IPS-18a (cell line): ENCODE results near the gene PLS3.
"Not testable (repeated sequence)": the region's sequence is repeated elsewhere in the genome, so short reads cannot be mapped to it uniquely, and the experiment has no call there.

Experiments used
- H3K27ac ChIP-seq: one replicate; pipeline ENCODE4 v1.5.1; 2013; ENCODE audit warnings: low read length
- H3K27me3 ChIP-seq: one replicate; pipeline ENCODE4 v1.6.1; 2013; ENCODE audit warnings: mild to moderate bottlenecking, low read length; ENCODE audit not compliant: control insufficient read depth, insufficient read depth
- H3K36me3 ChIP-seq: one replicate; pipeline ENCODE4 v1.6.1; 2013; ENCODE audit warnings: low read depth, low read length; ENCODE audit not compliant: control insufficient read depth
- H3K4me1 ChIP-seq: one replicate; pipeline ENCODE4 v1.6.1; 2013; ENCODE audit warnings: low read depth, low read length; ENCODE audit not compliant: control insufficient read depth
- H3K4me3 ChIP-seq: one replicate; pipeline ENCODE4 v1.5.1; 2013; ENCODE audit warnings: low read length
- H3K9ac ChIP-seq: one replicate; pipeline ENCODE4 v1.6.1; 2013; ENCODE audit warnings: mild to moderate bottlenecking, low read length, moderate library complexity
- H3K9me3 ChIP-seq: one replicate; pipeline ENCODE4 v1.6.1; 2013; ENCODE audit warnings: low read depth, low read length; ENCODE audit not compliant: control insufficient read depth

The PLS3 gene

GRCh38 chrX:115624916-115625315, 63.9 kb downstream of the PLS3 start:
- Histone ChIP-seq H3K4me3 (no peak overlapping the region), H3K4me1 (peaks cover 13% of the 10 kb centered on the region), H3K27me3 (no peaks in the 10 kb centered on the region), H3K9me3 (no peaks in the 10 kb centered on the region), H3K36me3 (peaks cover 14% of the 10 kb centered on the region), H3K27ac (no peak overlapping the region), H3K9ac (no peak overlapping the region)

GRCh38 chrX:115625572-115626301, 64.8 kb downstream of the PLS3 start:
- Histone ChIP-seq H3K27ac (peak overlapping the region; percentile 18), H3K4me1 (peaks cover 13% of the 10 kb centered on the region), H3K9me3 (no peaks in the 10 kb centered on the region), H3K36me3 (peaks cover 19% of the 10 kb centered on the region), H3K27me3 (no peaks in the 10 kb centered on the region), H3K4me3 (no peak overlapping the region), H3K9ac (no peak overlapping the region)

GRCh38 chrX:115630204-115630603, 69.2 kb downstream of the PLS3 start:
- H3K9me3 ChIP-seq = no peaks in the 10 kb centered on the region
- H3K27me3 ChIP-seq = no peaks in the 10 kb centered on the region
- no peak overlapping the region for H3K9ac ChIP-seq
- peaks cover 32% of the 10 kb centered on the region for H3K36me3 ChIP-seq
- H3K27ac ChIP-seq = no peak overlapping the region
- H3K4me3 ChIP-seq = no peak overlapping the region
- peaks cover 8% of the 10 kb centered on the region for H3K4me1 ChIP-seq

- no peak overlapping the region for H3K9ac ChIP-seq
- no peak overlapping the region for H3K4me3 ChIP-seq
- no peaks in the 10 kb centered on the region for H3K4me1 ChIP-seq
- H3K27me3 ChIP-seq = no peaks in the 10 kb centered on the region
- no peaks in the 10 kb centered on the region for H3K9me3 ChIP-seq
- H3K36me3 ChIP-seq = peaks cover 40% of the 10 kb centered on the region
- H3K27ac ChIP-seq = no peak overlapping the region
Observed at GRCh38 chrX:115632455-115632854, 71.5 kb downstream of the PLS3 start.

- H3K9ac ChIP-seq, H3K4me3 ChIP-seq, H3K27ac ChIP-seq, H3K4me1 ChIP-seq, H3K9me3 ChIP-seq, H3K27me3 ChIP-seq: not testable (repeated sequence)
- peaks cover 44% of the 10 kb centered on the region for H3K36me3 ChIP-seq
Observed at GRCh38 chrX:115633397-115633796, 72.4 kb downstream of the PLS3 start.

- no peak overlapping the region for H3K9ac ChIP-seq
- H3K36me3 ChIP-seq = peaks cover 43% of the 10 kb centered on the region
Observed at GRCh38 chrX:115639334-115639880, 78.4 kb downstream of the PLS3 start.

GRCh38 chrX:115642311-115642710, 81.3 kb downstream of the PLS3 start:
- H3K9ac ChIP-seq = no peak overlapping the region
- H3K27me3 ChIP-seq = no peaks in the 10 kb centered on the region
- peaks cover 21% of the 10 kb centered on the region for H3K4me1 ChIP-seq
- no peak overlapping the region for H3K27ac ChIP-seq
- no peaks in the 10 kb centered on the region for H3K9me3 ChIP-seq
- H3K36me3 ChIP-seq = peaks cover 51% of the 10 kb centered on the region
- H3K4me3 ChIP-seq = no peak overlapping the region

More at GRCh38 chrX:115639334-115639880, 78.4 kb downstream of the PLS3 start:
- Histone ChIP-seq H3K4me1 (peaks cover 21% of the 10 kb centered on the region), H3K9me3 (no peaks in the 10 kb centered on the region), H3K27ac (peak overlapping the region; percentile 21), H3K27me3 (no peaks in the 10 kb centered on the region), H3K4me3 (peak overlapping the region; percentile 20)

GRCh38 chrX:115642895-115643530, 82.0 kb downstream of the PLS3 start:
- no peaks in the 10 kb centered on the region for H3K9me3 ChIP-seq
- H3K36me3 ChIP-seq = peaks cover 51% of the 10 kb centered on the region
- no peaks in the 10 kb centered on the region for H3K27me3 ChIP-seq
- peaks cover 21% of the 10 kb centered on the region for H3K4me1 ChIP-seq
- no peak overlapping the region for H3K9ac ChIP-seq
- no peak overlapping the region for H3K27ac ChIP-seq
- H3K4me3 ChIP-seq = no peak overlapping the region

- H3K9me3 ChIP-seq, H3K27me3 ChIP-seq, H3K4me3 ChIP-seq, H3K27ac ChIP-seq, H3K9ac ChIP-seq: not testable (repeated sequence)
- peaks cover 20% of the 10 kb centered on the region for H3K4me1 ChIP-seq
- peaks cover 62% of the 10 kb centered on the region for H3K36me3 ChIP-seq
Observed at GRCh38 chrX:115644397-115644796, 83.4 kb downstream of the PLS3 start.

GRCh38 chrX:115649461-115650063, 88.6 kb downstream of the PLS3 start:
- peak overlapping the region; percentile 73 for H3K9ac ChIP-seq

GRCh38 chrX:115650449-115650848, 89.5 kb downstream of the PLS3 start:
- Histone ChIP-seq H3K9ac (peak overlapping the region; percentile 73), H3K36me3 (peaks cover 45% of the 10 kb centered on the region), H3K27me3 (no peaks in the 10 kb centered on the region), H3K27ac (peak overlapping the region; percentile 90), H3K4me3 (peak overlapping the region; percentile 49), H3K9me3 (no peaks in the 10 kb centered on the region), H3K4me1 (peaks cover 22% of the 10 kb centered on the region)

More at GRCh38 chrX:115649461-115650063, 88.6 kb downstream of the PLS3 start:
- Histone ChIP-seq H3K36me3 (peaks cover 52% of the 10 kb centered on the region), H3K4me3 (no peak overlapping the region), H3K27ac (peak overlapping the region; percentile 90), H3K27me3 (no peaks in the 10 kb centered on the region), H3K4me1 (peaks cover 22% of the 10 kb centered on the region), H3K9me3 (no peaks in the 10 kb centered on the region)
